ENCODE measurements around the gene ELL3.
"Not testable (repeated sequence)": the region's sequence is repeated elsewhere in the genome, so short reads cannot be mapped to it uniquely, and the experiment has no call there.

ELL3 gene, protein sequence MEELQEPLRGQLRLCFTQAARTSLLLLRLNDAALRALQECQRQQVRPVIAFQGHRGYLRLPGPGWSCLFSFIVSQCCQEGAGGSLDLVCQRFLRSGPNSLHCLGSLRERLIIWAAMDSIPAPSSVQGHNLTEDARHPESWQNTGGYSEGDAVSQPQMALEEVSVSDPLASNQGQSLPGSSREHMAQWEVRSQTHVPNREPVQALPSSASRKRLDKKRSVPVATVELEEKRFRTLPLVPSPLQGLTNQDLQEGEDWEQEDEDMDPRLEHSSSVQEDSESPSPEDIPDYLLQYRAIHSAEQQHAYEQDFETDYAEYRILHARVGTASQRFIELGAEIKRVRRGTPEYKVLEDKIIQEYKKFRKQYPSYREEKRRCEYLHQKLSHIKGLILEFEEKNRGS

GRCh38 chr15:43776718-43777266 is at the start of gene ELL3:
TSS of gene ELL3 (minus strand) at chr15:43776966. CDS start at chr15:43776901, 65 bp downstream.
- peak; percentile 44 for DNase-seq (ENCODE audit: low read depth)

GRCh38 chr15:43826029-43826507 is 49.3 kb upstream of the ELL3 start:
- DNase-seq (ENCODE audit: low read depth): no peak

DNA sequence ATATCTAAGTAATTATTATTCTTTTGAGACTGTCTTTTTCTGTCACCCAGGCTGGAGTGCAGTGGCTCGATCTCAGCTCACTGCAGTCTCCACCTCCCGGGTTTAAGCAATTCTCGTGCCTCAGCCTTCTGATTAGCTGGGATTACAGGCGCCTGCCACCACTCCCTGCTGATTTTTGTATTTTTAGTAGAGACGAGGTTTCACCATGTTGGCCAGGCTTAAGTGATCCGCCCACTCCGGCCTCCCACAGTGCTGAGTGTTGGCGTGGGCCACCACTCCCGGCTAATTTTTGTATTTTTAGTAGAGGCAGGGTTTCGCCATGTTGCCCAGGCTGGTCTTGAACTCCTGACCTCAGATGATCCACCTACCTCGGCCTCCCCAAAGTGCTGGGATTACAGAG is 48.5 kb upstream of the ELL3 start:
- not testable (repeated sequence) for DNase-seq (ENCODE audit: low read depth)

DNA sequence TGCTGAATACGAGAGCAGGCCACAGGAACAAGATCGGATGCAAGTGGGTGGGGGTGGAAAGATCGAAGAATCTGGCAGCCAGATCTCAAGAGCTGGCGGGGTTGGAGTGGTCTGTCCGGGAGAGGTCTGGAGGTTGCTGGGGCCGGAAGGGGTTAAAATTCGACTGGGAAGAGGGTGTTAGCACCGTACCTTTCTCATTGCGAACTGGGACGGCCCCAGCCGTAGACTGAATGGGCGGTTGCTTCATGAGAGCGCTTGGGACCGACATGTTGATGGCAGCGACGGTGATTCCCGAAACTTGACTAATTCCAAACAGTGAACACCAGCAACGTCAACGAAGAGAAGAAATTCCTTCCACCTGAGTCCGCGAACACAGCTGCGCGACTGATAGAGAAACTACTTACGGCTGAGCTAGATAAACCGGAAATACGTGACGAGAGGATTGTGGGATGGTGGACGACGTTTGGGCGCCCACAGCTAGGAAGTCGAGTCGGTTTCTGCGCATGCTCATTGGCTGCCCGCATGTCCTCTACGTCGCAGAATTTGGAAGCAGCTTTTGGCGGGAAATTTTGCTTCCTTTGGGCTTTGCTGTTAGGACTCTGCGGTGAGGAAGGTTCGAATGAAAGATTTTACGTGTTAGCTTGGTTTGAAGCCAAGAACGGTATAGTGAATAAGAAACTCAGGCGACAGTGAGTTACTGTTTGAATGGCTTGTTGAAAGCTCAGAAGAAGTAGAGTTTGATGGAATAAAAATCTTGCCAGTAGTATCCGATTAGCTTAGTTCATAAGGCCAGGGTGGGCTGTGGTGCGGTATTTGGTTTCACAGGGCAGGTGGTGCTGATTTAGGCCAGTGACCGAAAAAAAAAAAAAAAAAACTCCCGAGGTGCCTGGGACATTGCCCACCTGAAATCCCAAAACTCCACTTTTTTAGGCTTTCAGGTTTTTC is 47.8 kb upstream of the ELL3 start, which contains the start of gene MFAP1:
TSS of gene MFAP1 (minus strand) at position 389 of the 945 bp plus-strand sequence. CDS start at position 268, 121 bp downstream.
- peak; percentile 81 for DNase-seq (ENCODE audit: low read depth)

GRCh38 chr15:43821505-43821904 is 44.7 kb upstream of the ELL3 start:
- DNase-seq (ENCODE audit: low read depth): no peak

DNA sequence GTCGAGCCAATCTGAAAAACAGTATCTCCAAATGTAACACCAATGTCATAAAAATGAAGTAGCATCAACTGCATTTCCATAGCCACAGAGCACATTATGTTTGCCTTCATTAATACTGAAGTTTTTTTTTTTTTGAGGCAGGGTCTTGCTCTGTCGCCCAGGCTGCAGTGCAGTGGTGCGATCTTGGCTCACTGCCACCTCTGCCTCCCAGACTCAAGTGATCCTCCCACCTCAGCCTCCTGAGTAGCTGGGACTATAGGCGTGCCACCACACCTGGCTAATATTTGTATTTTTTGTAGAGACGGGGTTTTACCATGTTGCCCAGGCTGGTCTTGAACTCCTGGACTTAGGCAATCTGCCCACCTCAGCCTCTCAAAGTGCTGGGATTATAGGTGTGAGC is 38.3 kb upstream of the ELL3 start:
- DNase-seq (ENCODE audit: low read depth): not testable (repeated sequence)

GRCh38 chr15:43808960-43809678 is 32.4 kb upstream of the ELL3 start:
- DNase-seq (ENCODE audit: low read depth): no peak

DNA sequence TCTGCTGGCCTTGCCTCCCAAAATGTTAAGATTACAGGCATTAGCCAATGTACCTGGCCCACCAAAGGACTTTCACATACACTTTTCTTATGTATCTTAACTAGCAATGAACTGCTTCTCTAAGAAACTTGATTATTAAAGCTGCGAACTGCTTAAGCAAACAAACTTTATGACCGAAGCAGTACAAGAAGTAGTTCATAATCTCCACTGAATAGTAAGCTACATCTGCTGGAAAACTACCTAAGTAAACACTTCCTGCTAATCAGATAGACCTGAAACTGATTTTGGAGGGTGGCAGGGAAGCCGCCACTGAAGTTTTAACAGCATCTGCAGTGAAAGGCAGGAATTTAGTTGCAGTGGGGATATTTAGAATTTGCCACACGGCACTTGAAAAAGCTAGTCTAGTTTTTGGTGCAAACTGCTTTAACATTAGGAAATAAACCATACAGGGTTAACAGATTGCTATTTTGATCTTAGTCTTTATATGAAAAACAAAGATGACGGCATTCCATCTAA is 31.7 kb upstream of the ELL3 start:
- no peak for DNase-seq (ENCODE audit: low read depth)

DNA sequence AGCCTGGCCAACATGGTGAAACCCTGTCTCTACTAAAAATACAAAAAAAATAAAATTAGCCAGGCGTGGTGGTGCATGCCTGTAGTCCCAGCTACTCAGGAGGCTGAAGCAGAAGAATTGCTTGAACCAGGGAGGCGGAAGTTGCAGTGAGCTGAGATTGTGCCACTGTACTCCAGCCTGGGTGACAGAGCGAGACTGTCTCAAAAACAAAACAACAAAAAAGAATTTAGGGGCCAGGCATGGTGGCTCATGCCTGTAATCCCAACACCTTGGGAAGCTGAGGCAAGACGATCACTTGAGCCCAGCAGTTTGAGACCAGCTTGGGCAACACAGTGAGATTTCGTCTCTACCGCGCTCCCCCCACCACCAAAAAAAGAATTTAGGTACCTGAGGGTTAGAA is 25.9 kb upstream of the ELL3 start:
- DNase-seq (ENCODE audit: low read depth): not testable (repeated sequence)

- peak; percentile 75 for DNase-seq (ENCODE audit: low read depth)
These were observed 23.7 kb upstream of the ELL3 start, which contains the start of gene HYPK for GRCh38 chr15:43800286-43801141. TSS of gene HYPK (plus strand) at chr15:43800599. CDS start at chr15:43800623, 24 bp downstream.

DNA sequence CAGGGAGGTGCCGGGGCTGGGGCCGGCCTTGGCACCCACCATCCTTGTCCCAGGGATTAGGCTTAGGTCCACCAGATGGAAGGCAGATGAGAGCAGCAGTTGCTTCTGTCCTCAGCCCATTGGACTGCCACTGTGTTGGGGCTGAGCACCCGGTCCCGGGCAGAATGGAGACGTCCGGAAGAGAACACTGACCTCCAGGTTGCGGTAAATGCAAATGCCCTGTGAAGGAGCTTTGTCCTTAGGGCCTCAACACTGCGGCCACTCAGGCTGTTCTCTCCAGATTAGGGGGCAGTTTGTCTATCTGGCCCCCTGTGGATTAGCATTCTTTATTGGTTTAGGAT is 23.1 kb upstream of the ELL3 start, which contains the start of gene SERINC4:
TSS of gene SERINC4 (minus strand) at position 276 of the 341 bp plus-strand sequence. CDS start at position 42, 234 bp downstream.
- DNase-seq (ENCODE audit: low read depth): no peak

GRCh38 chr15:43799209-43799944 is 22.6 kb upstream of the ELL3 start:
- DNase-seq (ENCODE audit: low read depth): no peak

DNA sequence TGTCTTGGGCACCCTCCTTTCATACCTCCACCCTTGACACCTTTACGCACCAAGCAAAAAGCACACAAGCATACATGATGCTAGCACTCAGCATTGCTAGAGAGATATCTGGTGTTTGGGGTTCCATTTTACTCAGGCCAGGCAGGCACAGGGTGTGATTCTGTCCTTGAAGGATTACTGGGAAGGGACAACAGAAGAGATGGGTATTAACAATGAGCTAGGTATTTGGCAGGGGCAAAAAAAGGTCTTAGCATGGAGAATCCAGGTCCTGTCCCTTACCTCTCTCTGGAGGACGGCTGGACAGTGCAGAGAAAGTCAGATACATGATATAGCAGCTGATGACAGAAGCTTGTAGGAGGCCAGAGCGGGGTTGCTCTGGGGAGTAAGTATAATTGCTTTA is 19.8 kb upstream of the ELL3 start:
- no peak for DNase-seq (ENCODE audit: low read depth)

DNA sequence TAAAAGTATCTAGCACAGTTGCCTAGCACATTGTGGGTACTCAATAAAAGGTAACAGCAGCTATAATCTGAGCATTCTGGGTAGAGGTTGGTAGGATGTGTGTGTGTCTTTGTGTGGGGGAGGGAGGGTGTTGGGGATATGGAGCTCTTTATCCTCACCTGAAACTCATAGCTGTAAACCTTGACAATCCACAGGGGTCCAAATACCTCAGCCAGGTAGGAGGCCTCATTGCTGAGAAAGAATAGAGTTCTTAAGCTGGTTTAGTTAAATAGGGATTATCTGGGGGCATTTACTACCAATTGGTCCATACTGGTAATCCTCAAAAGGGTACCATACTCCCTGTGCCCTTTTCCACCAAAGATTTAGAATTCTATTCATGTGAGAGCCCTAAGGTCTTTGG is 19.2 kb upstream of the ELL3 start:
- DNase-seq (ENCODE audit: low read depth): no peak

DNA sequence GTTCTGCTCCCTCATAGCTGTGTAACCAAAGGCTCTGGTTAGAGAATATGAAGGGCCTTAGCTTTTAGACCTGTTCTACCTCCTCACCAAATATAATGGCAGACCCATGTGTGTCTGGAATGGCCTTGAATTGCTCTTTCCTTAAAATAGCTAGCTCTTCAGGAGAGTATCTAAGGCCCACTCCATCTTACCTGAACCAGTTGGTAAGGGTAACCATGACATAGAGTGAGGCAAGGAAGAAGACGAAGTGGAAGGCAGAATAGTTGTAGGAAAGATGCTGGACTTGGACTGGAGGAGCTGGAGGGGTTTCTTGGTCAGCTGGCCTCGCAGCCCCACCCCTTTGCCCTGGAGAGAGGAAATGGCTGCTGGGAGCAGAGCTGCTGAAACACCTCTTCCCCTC is 18.4 kb upstream of the ELL3 start:
- no peak for DNase-seq (ENCODE audit: low read depth)

DNA sequence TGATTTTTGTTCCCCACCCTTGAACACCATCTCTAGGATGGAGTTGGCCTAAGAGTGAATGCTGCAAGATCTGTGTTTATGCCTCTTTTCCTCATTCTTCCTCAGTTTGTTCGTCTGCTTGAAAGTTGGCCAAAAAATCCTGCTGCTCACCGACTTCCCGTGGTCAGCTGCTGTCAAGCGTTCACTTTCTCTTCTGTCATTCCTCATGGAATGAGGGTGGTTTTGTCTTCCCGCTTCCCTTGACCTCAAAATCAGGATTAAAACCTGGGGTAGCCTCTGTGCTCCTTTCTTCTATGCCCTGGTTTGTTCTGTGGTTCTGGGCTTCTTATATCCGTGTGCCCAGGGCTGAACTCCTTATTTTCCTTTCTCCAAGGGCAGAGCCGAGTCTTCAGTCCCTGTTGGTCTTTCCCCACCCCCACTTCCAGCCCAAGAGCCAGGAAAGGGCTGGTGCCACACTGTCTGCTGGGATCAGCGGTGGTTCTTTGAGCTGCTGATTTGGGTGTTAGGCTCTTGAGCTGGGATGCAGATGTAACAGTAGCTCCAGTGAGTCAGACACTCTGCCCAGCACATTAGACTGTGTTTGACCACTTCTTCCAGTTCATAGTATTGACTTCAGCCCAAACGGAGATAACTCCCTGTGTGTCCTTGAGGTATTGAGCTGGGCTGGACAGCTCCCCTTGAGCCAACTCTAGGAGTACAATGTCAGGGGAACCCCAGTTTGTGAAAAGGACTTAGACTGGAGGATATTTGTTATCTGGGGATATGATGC is 17.7 kb upstream of the ELL3 start:
- DNase-seq (ENCODE audit: low read depth): no peak

DNA sequence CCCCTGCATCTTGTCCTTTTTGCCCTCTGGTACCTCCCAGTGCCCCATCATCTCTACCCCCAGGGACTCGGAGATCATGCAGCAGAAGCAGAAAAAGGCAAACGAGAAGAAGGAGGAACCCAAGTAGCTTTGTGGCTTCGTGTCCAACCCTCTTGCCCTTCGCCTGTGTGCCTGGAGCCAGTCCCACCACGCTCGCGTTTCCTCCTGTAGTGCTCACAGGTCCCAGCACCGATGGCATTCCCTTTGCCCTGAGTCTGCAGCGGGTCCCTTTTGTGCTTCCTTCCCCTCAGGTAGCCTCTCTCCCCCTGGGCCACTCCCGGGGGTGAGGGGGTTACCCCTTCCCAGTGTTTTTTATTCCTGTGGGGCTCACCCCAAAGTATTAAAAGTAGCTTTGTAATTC is 16.9 kb upstream of the ELL3 start:
- DNase-seq (ENCODE audit: low read depth): no peak

- DNase-seq (ENCODE audit: low read depth): no peak
These were observed 16.2 kb upstream of the ELL3 start for GRCh38 chr15:43792761-43793476.
